GM19043 (cell line): ENCODE results near the gene CNTNAP5.

Experiments used
- ATAC-seq: cut with Tn5 transposase; IDR thresholded peaks from one replicate; pipeline ENCODE4 v1.9.1; 2021; ENCODE audit warnings: low read depth; ENCODE audit not compliant: unreplicated experiment

The CNTNAP5 gene

DNA sequence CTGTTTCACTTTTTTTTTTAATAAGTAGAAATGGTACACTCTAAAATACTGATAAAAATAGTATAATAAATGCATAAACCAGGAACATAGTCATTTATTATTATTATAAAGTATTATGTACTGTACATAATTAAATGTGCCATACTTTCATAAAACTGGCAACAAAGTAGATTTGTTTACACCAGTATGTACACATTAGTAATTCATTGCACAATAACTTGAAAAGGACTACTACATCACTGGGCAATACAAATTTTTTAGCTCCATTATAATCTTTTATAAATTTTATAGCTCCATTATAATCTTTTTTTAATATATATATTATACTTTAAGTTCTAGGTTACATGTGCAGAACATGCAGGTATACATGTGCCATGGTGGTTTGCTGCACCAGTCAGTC is 636.5 kb downstream of the CNTNAP5 start:
- ATAC-seq: no peak

DNA sequence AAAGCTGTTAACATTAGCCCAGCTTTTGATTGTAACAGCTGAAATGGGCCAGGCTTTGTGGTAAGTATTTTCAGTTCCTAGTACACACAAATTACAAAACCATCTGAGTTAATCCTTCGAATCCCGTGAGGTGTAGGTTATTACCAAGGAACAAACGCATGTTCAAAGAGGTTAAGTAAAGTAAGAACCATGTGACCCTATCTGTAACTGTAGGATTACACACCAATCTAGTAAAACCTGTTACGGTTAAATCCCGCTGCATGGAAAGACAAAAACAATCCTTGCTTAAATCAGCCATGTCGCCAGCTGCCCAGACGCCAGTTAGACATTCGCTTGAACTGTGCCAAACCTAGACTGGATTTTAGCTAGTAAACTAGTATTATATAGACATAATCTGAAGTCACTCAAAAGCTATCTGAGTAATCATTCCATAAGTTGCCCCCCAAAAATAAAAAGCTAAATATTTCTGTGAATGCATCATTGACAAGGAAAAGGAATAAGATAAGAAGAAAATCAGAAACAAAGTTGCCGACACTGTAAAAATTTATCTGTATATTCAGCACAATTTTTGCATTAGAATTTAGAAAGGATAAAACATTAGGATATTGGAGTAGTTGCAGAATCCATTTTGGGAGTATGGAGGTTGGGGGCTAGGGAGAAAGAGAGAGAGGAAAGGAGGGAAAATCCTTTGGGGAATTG is 638.0 kb downstream of the CNTNAP5 start:
- ATAC-seq: no peak

- no peak for ATAC-seq
These were observed 638.5 kb downstream of the CNTNAP5 start for GRCh38 chr2:124663645-124663997.

DNA sequence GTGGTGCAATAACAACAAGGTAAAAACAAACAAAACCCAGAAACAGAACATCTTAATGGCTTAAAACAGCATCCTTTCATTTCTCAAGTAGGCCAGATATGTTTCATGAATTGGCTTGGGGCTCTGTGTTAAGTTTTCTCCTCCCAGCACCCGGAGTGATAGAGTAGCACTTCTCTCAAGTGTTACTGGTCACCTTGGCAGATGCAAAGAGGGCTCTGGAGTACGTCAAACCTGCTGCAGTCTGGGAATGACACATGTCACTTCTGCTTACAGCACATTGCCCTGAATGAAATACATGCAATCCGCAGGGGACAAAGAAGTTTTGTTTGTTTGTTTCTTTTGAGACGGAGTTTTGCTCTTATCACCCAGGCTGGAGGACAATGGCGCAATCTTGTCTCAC is 639.3 kb downstream of the CNTNAP5 start:
- ATAC-seq: no peak

DNA sequence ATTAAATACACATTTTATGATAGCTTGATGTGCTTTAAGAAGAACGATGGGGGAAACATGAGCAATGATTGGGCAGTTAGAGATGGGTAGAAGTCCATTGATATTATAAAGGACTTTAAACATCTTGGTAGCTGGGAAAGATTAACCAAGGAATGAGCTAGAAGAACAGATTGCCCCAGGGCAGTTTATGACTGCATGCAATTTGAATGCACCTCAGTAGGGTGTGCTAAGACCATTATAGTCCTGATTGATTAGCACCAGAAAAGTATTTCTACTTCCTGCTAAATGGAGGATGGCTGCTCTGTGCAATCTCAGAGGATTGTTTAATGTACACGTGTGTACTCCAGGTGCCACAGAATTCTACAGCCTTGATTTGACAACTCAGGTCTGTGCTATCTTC is 641.9 kb downstream of the CNTNAP5 start:
- ATAC-seq: no peak

DNA sequence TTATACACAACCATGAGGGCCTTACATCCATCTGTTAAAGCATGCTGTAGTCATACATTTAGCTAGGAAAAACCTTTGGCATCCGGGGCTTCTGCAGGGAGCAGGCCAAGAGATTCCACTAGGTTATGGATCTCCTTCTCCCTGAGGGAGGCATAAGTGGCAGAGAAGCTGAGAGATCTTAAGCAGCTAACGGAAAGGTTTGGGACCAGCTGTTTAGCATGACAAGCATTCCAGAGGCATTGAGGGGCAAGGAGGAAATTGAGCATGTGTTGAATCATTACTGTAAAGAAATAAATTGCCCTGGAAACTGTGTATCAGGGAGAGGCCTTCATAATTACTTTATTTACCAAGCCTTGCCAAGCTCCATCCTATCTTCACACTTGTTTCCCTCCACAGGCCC is 643.1 kb downstream of the CNTNAP5 start:
- no peak for ATAC-seq

DNA sequence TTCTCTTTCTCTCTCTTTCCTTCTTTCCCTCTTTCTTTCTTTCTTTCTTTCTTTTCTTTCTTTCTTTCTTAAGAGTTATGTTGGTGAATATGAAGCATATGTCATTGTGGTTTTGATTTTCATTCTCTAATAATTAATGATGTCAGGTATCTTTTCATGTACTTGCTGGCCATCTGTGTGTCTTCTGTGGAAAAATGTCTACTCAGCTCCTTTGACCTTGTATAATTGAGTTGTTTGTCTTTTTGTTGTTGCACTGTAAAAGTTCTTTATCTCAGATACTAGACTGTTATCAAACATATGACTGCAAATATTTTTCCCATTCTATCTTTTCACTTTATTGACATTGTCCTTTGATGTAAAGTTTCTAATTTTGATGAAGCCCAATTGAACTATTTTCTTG is 645.1 kb downstream of the CNTNAP5 start:
- no peak for ATAC-seq

GRCh38 chr2:124678043-124678442 is 653.0 kb downstream of the CNTNAP5 start:
- no peak for ATAC-seq

- ATAC-seq: no peak
These were observed 658.7 kb downstream of the CNTNAP5 start for GRCh38 chr2:124683536-124684428.

- ATAC-seq: no peak
These were observed 664.3 kb downstream of the CNTNAP5 start for GRCh38 chr2:124689348-124689747.

GRCh38 chr2:124692216-124692615 is 667.1 kb downstream of the CNTNAP5 start:
- ATAC-seq: no peak

DNA sequence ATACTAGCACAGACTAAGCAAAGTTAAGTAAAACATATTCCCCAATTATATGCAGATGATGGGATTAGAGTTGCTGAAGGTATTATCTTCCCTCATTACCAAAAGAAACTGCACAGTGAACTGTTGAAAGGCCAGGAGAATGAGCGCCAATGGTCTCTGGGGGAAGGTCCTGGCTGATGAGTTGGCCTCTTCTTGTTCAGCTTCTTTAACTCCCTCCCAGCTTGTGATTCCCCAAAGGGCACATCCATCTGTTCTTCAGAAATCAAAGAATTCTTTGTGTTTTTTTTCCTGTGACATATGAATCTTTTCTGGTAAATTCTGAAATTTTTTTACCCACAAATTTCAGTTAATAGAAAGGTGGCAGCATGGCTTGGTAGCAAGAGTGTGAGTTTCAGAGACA is 667.6 kb downstream of the CNTNAP5 start:
- ATAC-seq: no peak

DNA sequence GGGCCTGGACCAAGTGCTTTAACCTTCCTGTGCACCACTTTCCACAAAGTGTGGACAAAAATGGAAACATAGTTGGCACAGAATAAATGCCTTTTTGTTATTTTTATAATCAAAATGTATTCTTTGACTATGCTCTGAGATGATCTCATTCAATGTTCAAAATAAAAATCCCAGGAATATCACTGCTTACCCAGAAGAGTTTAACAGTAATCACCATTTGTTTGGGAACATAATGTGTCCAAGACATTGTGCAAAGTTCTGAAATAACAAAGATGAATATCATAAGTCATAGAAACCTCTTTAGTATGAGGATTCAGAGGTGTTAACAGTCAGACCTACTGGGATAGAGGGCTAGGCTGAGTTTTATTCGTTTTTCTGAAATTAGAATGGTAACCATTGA is 668.1 kb downstream of the CNTNAP5 start:
- no peak for ATAC-seq

GRCh38 chr2:124698979-124699565 is 674.0 kb downstream of the CNTNAP5 start:
- ATAC-seq: no peak

- ATAC-seq: no peak
These were observed 677.7 kb downstream of the CNTNAP5 start for GRCh38 chr2:124702777-124703176.

- ATAC-seq: no peak
These were observed 679.2 kb downstream of the CNTNAP5 start for GRCh38 chr2:124704071-124704925.

DNA sequence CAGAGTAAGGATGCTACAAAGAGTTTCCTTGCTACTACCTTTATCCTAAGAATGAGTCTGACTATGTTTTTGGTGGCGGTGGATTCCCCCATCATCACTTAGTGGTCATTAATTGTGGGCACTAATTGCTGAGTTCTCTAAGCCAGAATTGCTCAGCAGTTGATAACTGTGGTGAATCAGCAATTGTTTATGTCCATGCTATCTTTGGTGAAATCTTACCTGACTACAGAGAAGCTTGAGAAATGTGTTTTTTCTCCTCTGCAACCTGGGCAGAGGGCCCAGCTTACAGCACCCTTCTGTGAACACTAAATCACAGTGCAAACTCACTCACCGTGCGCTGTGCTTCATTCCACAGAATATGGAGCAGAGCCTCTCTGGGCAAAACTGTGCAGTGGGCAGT is 683.6 kb downstream of the CNTNAP5 start:
- ATAC-seq: no peak

GRCh38 chr2:124713969-124714368 is 688.9 kb downstream of the CNTNAP5 start:
- no peak for ATAC-seq

- no peak for ATAC-seq
These were observed 700.1 kb downstream of the CNTNAP5 start for GRCh38 chr2:124725187-124725586.

GRCh38 chr2:124740636-124741035 is 715.5 kb downstream of the CNTNAP5 start:
- no peak for ATAC-seq

DNA sequence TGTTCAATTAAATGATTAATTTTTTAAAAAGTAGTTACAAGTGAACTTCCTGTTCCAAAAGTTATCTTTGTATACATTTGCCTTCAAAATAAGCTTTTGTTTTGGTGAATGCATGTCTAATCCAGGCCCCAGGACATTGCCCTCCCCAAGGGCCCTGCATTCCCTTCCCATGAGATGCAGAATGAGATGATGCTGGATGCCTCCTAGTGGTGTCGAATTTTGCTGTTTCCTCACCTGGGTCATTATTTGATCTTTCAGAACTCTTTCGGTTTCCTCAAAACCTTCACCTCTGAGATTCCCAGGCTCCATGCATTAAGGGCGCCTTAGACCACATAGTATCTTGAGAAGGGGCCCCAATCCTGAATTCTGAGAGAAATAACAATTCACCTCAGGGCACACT is 728.8 kb downstream of the CNTNAP5 start:
- no peak for ATAC-seq
